ENCODE results near the gene ZNF135.

Gene ZNF135

GRCh38 chr19:58097349-58097748 is 38.3 kb downstream of the ZNF135 start:
- DNase-seq (ENCODE audit: low spot score in 2 of 2) (no peak), ATAC-seq (no peak)
- Mint-ChIP-seq H3K9me3 (peaks cover 19% of the 10 kb centered on the region), H3K4me1 (peaks cover 16% of the 10 kb centered on the region), H3K36me3 (peaks cover 11% of the 10 kb centered on the region), H3K4me3 (peak overlapping the region; percentile 93), H3K27ac (peak overlapping the region; percentile 100)

DNA sequence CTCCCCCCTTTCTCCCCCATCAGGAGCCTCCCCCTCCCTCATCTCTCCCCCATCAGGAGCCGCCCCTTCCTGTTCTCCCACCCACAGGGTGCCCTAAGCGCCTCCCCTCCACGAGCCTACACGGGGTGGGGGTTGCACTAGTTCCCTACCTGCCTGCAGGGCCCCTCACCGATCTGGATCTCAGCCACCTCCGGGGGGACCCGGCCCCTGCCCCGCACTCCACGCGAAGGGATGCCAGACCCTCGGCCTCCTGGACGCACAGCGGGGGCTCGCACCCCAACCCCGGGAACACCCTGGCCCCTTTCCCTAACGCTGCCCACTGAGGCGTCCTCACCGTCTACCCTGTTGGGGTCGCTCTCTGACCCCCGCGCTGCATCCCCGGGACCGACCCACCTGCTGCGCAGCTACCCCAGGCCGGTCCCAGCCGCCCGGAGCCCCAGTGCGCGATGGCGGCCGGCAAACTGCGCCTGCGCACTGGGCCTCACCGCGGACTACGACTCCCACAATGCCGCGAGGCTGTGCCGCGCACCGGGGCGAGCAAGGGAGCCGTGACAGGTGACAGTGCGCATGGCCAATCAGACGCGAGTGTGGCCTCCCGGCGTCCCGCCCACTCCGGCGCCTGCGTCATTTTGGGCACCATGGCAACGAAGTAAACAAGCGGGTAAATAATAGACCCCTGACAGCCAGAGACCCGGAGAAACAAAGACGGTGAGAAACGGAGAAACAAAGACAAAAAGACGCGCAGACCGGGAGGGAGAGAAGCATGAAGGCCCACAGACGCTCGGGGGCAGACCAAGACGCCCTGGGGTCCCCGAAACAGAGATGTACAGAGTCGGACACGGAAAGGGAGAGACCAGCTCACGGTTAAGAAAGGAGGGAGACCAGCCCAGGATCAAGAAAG is 38.9 kb downstream of the ZNF135 start, which contains the start of gene ZSCAN18:
Gene ZSCAN18 (minus strand): TSS at position 451 of the 901 bp plus-strand sequence. CDS start 7,964 bp downstream, outside the sequence.
- peaks cover 20% of the 10 kb centered on the region for H3K9me3 Mint-ChIP-seq

GRCh38 chr19:58098682-58098998 is 39.6 kb downstream of the ZNF135 start:
- ATAC-seq (peak; percentile 14), DNase-seq (ENCODE audit: low spot score in 2 of 2) (no peak)
- Mint-ChIP-seq H3K9me3 (peaks cover 22% of the 10 kb centered on the region), H3K4me1 (peaks cover 16% of the 10 kb centered on the region), H3K27ac (peak overlapping the region; percentile 100), H3K36me3 (peaks cover 11% of the 10 kb centered on the region), H3K4me3 (peak overlapping the region; percentile 93)

More for the DNA sequence above, 38.9 kb downstream of the ZNF135 start, which contains the start of gene ZSCAN18:
- Mint-ChIP-seq H3K36me3 (peaks cover 11% of the 10 kb centered on the region), H3K27ac (peak within 1 kb of the TSS; percentile 100), H3K4me1 (peaks cover 16% of the 10 kb centered on the region), H3K4me3 (peak within 1 kb of the TSS; percentile 93)
- DNase-seq (ENCODE audit: low spot score in 2 of 2) (peak; percentile 72 to 92), ATAC-seq (peak; percentile 97)

DNA sequence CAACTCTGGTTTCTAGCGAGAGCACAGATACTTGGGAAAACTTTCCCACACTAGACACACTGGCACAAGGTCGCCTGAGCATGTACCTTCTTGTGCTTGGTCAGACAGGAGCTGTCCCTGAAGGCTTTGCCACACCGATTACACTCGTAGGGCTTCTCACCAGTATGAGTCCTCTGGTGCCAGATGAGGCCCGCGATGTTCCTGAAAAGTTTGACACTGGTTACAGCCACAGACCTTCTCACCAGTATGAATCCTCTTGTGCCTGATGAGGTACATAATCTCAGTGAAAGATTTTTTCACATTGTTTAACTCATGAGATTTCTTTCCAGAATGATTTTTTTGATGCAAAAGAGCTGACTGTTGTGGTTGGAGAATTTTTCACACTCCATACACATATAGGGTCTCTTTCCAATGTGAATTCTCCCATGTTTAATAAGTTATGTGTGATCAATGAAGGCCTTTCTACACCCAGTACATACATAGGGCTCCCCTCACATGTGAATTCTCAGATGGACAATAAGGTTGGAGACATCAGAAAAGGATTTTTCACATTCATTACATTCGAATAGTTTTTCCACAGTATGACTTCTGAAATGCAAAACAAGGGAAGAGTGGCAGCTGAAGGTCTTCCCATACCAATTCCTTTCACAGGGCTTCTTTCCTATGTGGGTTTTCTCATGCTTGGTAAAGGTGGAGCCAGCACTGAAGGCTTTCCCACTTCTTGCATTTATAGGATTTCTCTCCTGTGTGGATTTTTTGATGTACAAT is 48.9 kb downstream of the ZNF135 start:
- Mint-ChIP-seq H3K4me1 (no peaks in the 10 kb centered on the region), H3K36me3 (no peaks in the 10 kb centered on the region), H3K27ac (no peak overlapping the region), H3K9me3 (peaks cover 15% of the 10 kb centered on the region), H3K4me3 (no peak overlapping the region)
- ATAC-seq (no peak), DNase-seq (ENCODE audit: low spot score in 2 of 2) (no peak)

GRCh38 chr19:58108546-58108817 is 49.4 kb downstream of the ZNF135 start:
- H3K4me3 Mint-ChIP-seq, result no peak overlapping the region

GRCh38 chr19:58117841-58118575 is 58.9 kb downstream of the ZNF135 start:
- H3K4me3 Mint-ChIP-seq, result no peak overlapping the region
- DNase-seq (ENCODE audit: low spot score in 2 of 2), result no peak

More at GRCh38 chr19:58108546-58108817, 49.4 kb downstream of the ZNF135 start:
- no peak for DNase-seq (ENCODE audit: low spot score in 2 of 2)
- H3K36me3 Mint-ChIP-seq, result no peaks in the 10 kb centered on the region
- ATAC-seq, result no peak
- peaks cover 10% of the 10 kb centered on the region for H3K9me3 Mint-ChIP-seq
- no peaks in the 10 kb centered on the region for H3K4me1 Mint-ChIP-seq
- no peak overlapping the region for H3K27ac Mint-ChIP-seq

GRCh38 chr19:58118979-58119733 is 60.1 kb downstream of the ZNF135 start:
- H3K36me3 Mint-ChIP-seq, result peaks cover 6% of the 10 kb centered on the region
- peaks cover 9% of the 10 kb centered on the region for H3K4me1 Mint-ChIP-seq

More at GRCh38 chr19:58117841-58118575, 58.9 kb downstream of the ZNF135 start:
- Mint-ChIP-seq H3K27ac (no peak overlapping the region), H3K9me3 (peaks cover 32% of the 10 kb centered on the region), H3K36me3 (peaks cover 6% of the 10 kb centered on the region), H3K4me1 (peaks cover 9% of the 10 kb centered on the region)
- no peak for ATAC-seq

More at GRCh38 chr19:58118979-58119733, 60.1 kb downstream of the ZNF135 start:
- no peak for DNase-seq (ENCODE audit: low spot score in 2 of 2)
- no peak for ATAC-seq
- H3K9me3 Mint-ChIP-seq, result peaks cover 36% of the 10 kb centered on the region
- no peak overlapping the region for H3K27ac Mint-ChIP-seq
- H3K4me3 Mint-ChIP-seq, result no peak overlapping the region
